HCT116 (cell line): ENCODE measurements around the gene NOC2L. TPM values are rescaled to one million over a fixed set of nuclear protein-coding genes. Genes with fewer than 3 reads are reported as not detected.

Source experiments
- ATAC-seq: fragments of 200-7000 bp; cut with Tn5 transposase; 2 replicates; pipeline ENCODE4 v1.9.1; 2020; ENCODE audit warnings: mild to moderate bottlenecking, moderate library complexity
- BruUV-seq: library from RNA; stranded (reverse); fragments of 400-500 nt; replicated peaks from 2 replicates; lab custom pipeline; 2021; lab: Mats Ljungman, UMichigan
- CTCF ChIA-PET: fragments of 300-600 bp; sonication (Branson Sonifier 250); formaldehyde crosslinking; loops from one replicate; lab custom pipeline; 2021; ENCODE audit warnings: antibody characterized with exemption; lab: Charles Lee
- POLR2A ChIA-PET: fragments of 300-600, 350-600 bp; sonication (Branson Sonifier 250); formaldehyde crosslinking; loops from one replicate; lab custom pipeline; 2021; ENCODE audit warnings: antibody characterized with exemption; lab: Charles Lee
- RAD21 ChIA-PET, 2 experiments: fragments of 300-600 bp; sonication (Branson Sonifier 250); formaldehyde crosslinking; loops; one replicate each; lab custom pipeline; 2023; ENCODE audit warnings: low total read pairs in 2 of 2; ENCODE audit not compliant: uncharacterized antibody in 2 of 2, unreplicated experiment in 2 of 2, low non-redundant PET in 1 of 2; lab: Charles Lee
- DNase-seq: peaks from one replicate; pipeline ENCODE4 v3.0.0-alpha.2; 2010; ENCODE audit warnings: low read depth, low spot score
- H2AFZ ChIP-seq: fragments of 200-600 bp; shearing (Covaris generic), sonication (generic); 2 replicates; pipeline ENCODE4 v1.6.1; 2017; ENCODE audit warnings: low read depth, mixed run types, mixed read lengths, antibody characterized with exemption, low read length; ENCODE audit not compliant: poor library complexity, severe bottlenecking
- H3K27ac ChIP-seq: 2 replicates; pipeline ENCODE4 v1.5.1; 2012; ENCODE audit warnings: low read depth, low read length
- H3K27me3 ChIP-seq: fragments of 200-600 bp; sonication (generic); 2 replicates; pipeline ENCODE4 v1.6.1; 2016; ENCODE audit warnings: mixed run types, low read length, mixed read lengths; ENCODE audit not compliant: insufficient read depth
- H3K36me3 ChIP-seq, 2 experiments: fragments of 200-500 bp in 1 of 2; fragments of 200-600 bp in 1 of 2; sonication (Bioruptor generic) in 1 of 2; sonication (generic) in 1 of 2; 2 replicates each; pipeline versions ENCODE4 v1.5.1 to v1.6.1; 2014 to 2016; ENCODE audit warnings: low read length in 2 of 2, inconsistent platforms in 1 of 2, mixed read lengths in 1 of 2, mixed run types in 1 of 2; ENCODE audit not compliant: insufficient read depth in 2 of 2, control insufficient read depth in 1 of 2
- H3K4me1 ChIP-seq, 2 experiments: fragments of 200-600 bp in 1 of 2; sonication (generic) in 1 of 2; 2 replicates each; pipeline versions ENCODE4 v1.5.1 to v1.6.1; 2012 to 2017; ENCODE audit warnings: low read length in 2 of 2, inconsistent platforms in 1 of 2, mild to moderate bottlenecking in 1 of 2, mixed read lengths in 1 of 2, mixed run types in 1 of 2, moderate library complexity in 1 of 2; ENCODE audit not compliant: insufficient read depth in 2 of 2, control insufficient read depth in 1 of 2
- H3K4me2 ChIP-seq: fragments of 200-600 bp; sonication (generic); 2 replicates; pipeline ENCODE4 v1.6.1; 2017; ENCODE audit warnings: mixed run types, low read length, mixed read lengths
- H3K4me3 ChIP-seq, 2 experiments: fragments of 200-600 bp in 1 of 2; sonication (generic) in 1 of 2; replicated peaks in 1 of 2; 2 replicates each; pipeline ENCODE4 v1.5.1; 2011 to 2016; ENCODE audit warnings: low read length in 2 of 2, control low read depth in 1 of 2, low read depth in 1 of 2, mild to moderate bottlenecking in 1 of 2, mixed read lengths in 1 of 2, mixed run types in 1 of 2
- H3K79me2 ChIP-seq: fragments of 200-600 bp; sonication (generic); 2 replicates; pipeline ENCODE4 v1.6.1; 2017; ENCODE audit warnings: mild to moderate bottlenecking, mixed run types, low read length, moderate library complexity, mixed read lengths; ENCODE audit not compliant: insufficient read depth
- H3K9ac ChIP-seq: fragments of 200-600 bp; sonication (generic); 2 replicates; pipeline ENCODE4 v1.6.1; 2016; ENCODE audit warnings: low read length, mixed read lengths
- H3K9me2 ChIP-seq: fragments of 200-600 bp; sonication (generic), shearing (Covaris generic); 2 replicates; pipeline ENCODE4 v1.6.1; 2017; ENCODE audit warnings: mixed run types, mild to moderate bottlenecking, moderate library complexity; ENCODE audit not compliant: insufficient read depth
- H3K9me3 ChIP-seq, 2 experiments: fragments of 200-500 bp in 1 of 2; fragments of 200-600 bp in 1 of 2; sonication (Bioruptor generic) in 1 of 2; sonication (generic) in 1 of 2; 2 replicates each; pipeline ENCODE4 v1.6.1; 2014 to 2017; ENCODE audit warnings: low read length in 2 of 2, mixed read lengths in 2 of 2, inconsistent platforms in 1 of 2, low read depth in 1 of 2, mild to moderate bottlenecking in 1 of 2, mixed run types in 1 of 2, moderate library complexity in 1 of 2; ENCODE audit not compliant: control insufficient read depth in 1 of 2, insufficient read depth in 1 of 2
- H4K20me1 ChIP-seq: fragments of 200-600 bp; sonication (generic), shearing (Covaris generic); 2 replicates; pipeline ENCODE4 v1.6.1; 2017; ENCODE audit warnings: mixed run types, mild to moderate bottlenecking, moderate library complexity; ENCODE audit not compliant: insufficient read depth
- CEBPB ChIP-seq: IDR thresholded peaks from 2 replicates; pipeline ENCODE4 v1.6.1; 2012; ENCODE audit warnings: low read depth
- EGR1 ChIP-seq: IDR thresholded peaks from 2 replicates; pipeline ENCODE4 v1.6.1; 2012; ENCODE audit warnings: low read depth
- ELF1 ChIP-seq: IDR thresholded peaks from 2 replicates; pipeline ENCODE4 v1.6.1; 2012; ENCODE audit warnings: low read depth, borderline replicate concordance
- EZH2 ChIP-seq: fragments of 200-600 bp; sonication (generic); IDR thresholded peaks from 2 replicates; pipeline ENCODE4 v1.6.1; 2017; ENCODE audit warnings: antibody characterized with exemption, mixed run types
- EZH2phosphoT487 ChIP-seq: fragments of 200-600 bp; IDR thresholded peaks from 2 replicates; pipeline ENCODE4 v1.6.1; 2018; ENCODE audit warnings: antibody characterized with exemption, borderline replicate concordance
- FOSL1 ChIP-seq: IDR thresholded peaks from 2 replicates; pipeline ENCODE4 v1.6.1; 2012; ENCODE audit warnings: low read depth
- POLR2AphosphoS5 ChIP-seq: IDR thresholded peaks from 2 replicates; pipeline ENCODE4 v1.6.1; 2011; ENCODE audit warnings: mild to moderate bottlenecking, low read depth, low read length, moderate library complexity
- RAD21 ChIP-seq: IDR thresholded peaks from 2 replicates; pipeline ENCODE4 v1.6.1; 2012; ENCODE audit warnings: low read depth, mild to moderate bottlenecking
- SRF ChIP-seq: IDR thresholded peaks from 2 replicates; pipeline ENCODE4 v1.6.1; 2012; ENCODE audit warnings: low read depth
- YY1 ChIP-seq: IDR thresholded peaks from 2 replicates; pipeline ENCODE4 v1.6.1; 2011; ENCODE audit warnings: low read length, low read depth, moderate library complexity, mild to moderate bottlenecking; ENCODE audit not compliant: insufficient replicate concordance; ENCODE audit errors: extremely low read depth
- intact Hi-C: fragments of 100-400 bp; cut with micrococcal nuclease; formaldehyde crosslinking; loops from 2 replicates; pipeline ENCODE4 v1.10.0; 2022
- total RNA-seq: library from RNA; stranded (reverse); gene quantifications from one replicate; pipeline ENCODE4 v1.2.1, GENCODE V29; 2021; ENCODE audit not compliant: unreplicated experiment
- TF ChIP-seq, protein P1 (sequence below): IDR thresholded peaks from 2 replicates; pipeline ENCODE4 v1.6.1; 2011; ENCODE audit warnings: mild to moderate bottlenecking, low read length, moderate library complexity; ENCODE audit not compliant: insufficient replicate concordance; ENCODE audit errors: extremely low read depth
- TF ChIP-seq, protein P2 (sequence below), 3 experiments: fragments of 200-600 bp in 1 of 3; sonication (generic) in 1 of 3; IDR thresholded peaks in 2 of 3; conservative IDR thresholded peaks in 1 of 3; 2 replicates each; pipeline ENCODE4 v1.5.1; 2012 to 2017; ENCODE audit warnings: low read depth in 2 of 3, low read length in 2 of 3, antibody characterized with exemption in 1 of 3, borderline replicate concordance in 1 of 3, control low read depth in 1 of 3, mild to moderate bottlenecking in 1 of 3, mixed read lengths in 1 of 3, mixed run types in 1 of 3, moderate library complexity in 1 of 3; ENCODE audit not compliant: insufficient read depth in 1 of 3

Gene NOC2L
- total RNA-seq, 1 experiment from 2014 or later: 260 TPM

DNA sequence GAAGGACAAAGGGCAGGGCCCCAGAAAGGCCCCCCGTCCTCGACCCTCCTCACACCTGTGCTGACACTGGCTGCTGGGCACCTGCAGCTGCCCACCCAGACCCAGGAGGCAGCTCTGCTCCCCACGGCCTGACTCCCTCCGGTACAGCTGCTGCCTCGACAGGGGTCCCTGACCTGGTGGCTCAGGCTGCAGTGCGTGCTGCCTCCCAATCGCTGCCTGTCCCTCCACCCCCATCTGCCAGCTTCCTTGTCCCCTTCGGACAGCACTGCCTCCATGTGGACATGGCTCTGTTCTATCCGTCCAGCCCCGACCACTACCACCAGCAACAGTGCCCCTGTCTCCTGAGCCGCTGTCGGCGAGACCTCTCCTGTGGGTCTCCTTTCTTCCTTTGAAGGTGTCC, 4.1 kb downstream of the NOC2L start:
- no peak overlapping the region for H3K27ac ChIP-seq
- CTCF ChIA-PET: no interaction called here
- H3K9me3 ChIP-seq: no peaks in the 10 kb centered on the region
- no peaks in the 10 kb centered on the region for H3K9me2 ChIP-seq
- RAD21 ChIA-PET: interaction anchor here in 1 of 2 experiments (0.8 kb wide), 1 partner anchor 8 kb away, joined by 3 read pairs; no protein-coding TSS in a partner anchor
- BruUV-seq: no TSS peak
- H4K20me1 ChIP-seq: no peaks in the 10 kb centered on the region; the same call in 1 of the 2 replicates
- H3K27me3 ChIP-seq: no peaks in the 10 kb centered on the region
- peaks cover 31 to 62% of the 10 kb centered on the region in 2 experiments for H3K36me3 ChIP-seq
- ATAC-seq (no peak), DNase-seq (no peak)
- peaks cover 6 to 9% of the 10 kb centered on the region in 2 experiments for H3K4me1 ChIP-seq
- no peak overlapping the region for H3K9ac ChIP-seq
- POLR2A ChIA-PET: no interaction called here
- no peak overlapping the region for H2AFZ ChIP-seq
- no peak overlapping the region for H3K4me2 ChIP-seq
- H3K4me3 ChIP-seq: no peak overlapping the region
- intact Hi-C loops: no loop called here
- no peak for TF ChIP-seq EZH2
- TF ChIP-seq EGR1: no peak
- TF ChIP-seq EZH2phosphoT487: no peak
- TF ChIP-seq SRF: no peak
- H3K79me2 ChIP-seq: peaks cover 60% of the 10 kb centered on the region

DNA sequence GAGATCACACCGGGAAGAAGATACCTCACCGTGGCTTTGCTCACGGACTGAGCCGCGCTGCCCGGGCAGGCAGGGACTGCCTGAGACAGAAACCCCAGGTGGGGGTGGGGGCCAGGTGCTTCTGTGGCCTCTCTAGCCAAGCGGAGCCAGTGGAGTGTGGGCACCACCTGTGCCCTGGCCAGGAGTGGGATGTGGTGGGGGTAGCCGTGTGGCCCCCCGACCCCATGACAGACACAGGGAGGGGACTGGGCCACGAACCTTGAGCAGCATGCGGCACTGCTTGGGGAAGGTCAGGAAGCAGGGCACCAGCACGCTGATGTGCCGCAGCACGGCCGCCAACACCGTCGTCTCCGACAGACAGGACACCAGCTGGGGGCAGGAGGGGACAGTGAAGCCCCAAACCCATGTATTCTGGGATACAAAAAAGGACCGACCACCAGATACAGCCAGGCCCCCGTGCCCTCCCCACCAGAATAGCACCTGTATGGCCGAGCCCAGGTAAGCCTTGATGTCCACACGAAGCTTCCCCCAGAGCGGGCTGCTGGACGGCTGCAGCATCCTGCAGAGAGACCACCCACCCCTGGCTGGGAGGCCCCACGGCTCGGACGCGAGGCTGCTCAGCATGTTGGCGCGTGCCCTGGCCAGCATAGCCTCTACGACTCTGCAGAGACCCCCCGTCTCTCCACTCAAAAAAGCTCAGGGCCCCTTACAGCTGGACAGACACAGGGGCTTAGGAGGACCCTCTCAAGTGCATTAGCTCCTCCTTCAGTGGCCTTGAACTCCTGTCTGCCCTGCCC, 5.3 kb downstream of the NOC2L start:
- peaks cover 6 to 9% of the 10 kb centered on the region in 2 experiments for H3K4me1 ChIP-seq
- intact Hi-C loops: no loop called here
- H3K27ac ChIP-seq: no peak overlapping the region
- H3K9me2 ChIP-seq: no peaks in the 10 kb centered on the region
- no peak overlapping the region for H3K4me2 ChIP-seq
- H3K9ac ChIP-seq: no peak overlapping the region
- ATAC-seq: no peak
- TF ChIP-seq YY1: no peak
- TF ChIP-seq POLR2AphosphoS5: no peak
- TF ChIP-seq EGR1: no peak
- TF ChIP-seq SRF: no peak
- TF ChIP-seq RAD21: no peak
- TF ChIP-seq, protein P1, sequence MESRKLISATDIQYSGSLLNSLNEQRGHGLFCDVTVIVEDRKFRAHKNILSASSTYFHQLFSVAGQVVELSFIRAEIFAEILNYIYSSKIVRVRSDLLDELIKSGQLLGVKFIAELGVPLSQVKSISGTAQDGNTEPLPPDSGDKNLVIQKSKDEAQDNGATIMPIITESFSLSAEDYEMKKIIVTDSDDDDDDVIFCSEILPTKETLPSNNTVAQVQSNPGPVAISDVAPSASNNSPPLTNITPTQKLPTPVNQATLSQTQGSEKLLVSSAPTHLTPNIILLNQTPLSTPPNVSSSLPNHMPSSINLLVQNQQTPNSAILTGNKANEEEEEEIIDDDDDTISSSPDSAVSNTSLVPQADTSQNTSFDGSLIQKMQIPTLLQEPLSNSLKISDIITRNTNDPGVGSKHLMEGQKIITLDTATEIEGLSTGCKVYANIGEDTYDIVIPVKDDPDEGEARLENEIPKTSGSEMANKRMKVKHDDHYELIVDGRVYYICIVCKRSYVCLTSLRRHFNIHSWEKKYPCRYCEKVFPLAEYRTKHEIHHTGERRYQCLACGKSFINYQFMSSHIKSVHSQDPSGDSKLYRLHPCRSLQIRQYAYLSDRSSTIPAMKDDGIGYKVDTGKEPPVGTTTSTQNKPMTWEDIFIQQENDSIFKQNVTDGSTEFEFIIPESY: no peak
- TF ChIP-seq EZH2phosphoT487: no peak
- TF ChIP-seq ELF1: no peak
- no peak for TF ChIP-seq FOSL1
- TF ChIP-seq CEBPB: no peak
- TF ChIP-seq, protein P2, sequence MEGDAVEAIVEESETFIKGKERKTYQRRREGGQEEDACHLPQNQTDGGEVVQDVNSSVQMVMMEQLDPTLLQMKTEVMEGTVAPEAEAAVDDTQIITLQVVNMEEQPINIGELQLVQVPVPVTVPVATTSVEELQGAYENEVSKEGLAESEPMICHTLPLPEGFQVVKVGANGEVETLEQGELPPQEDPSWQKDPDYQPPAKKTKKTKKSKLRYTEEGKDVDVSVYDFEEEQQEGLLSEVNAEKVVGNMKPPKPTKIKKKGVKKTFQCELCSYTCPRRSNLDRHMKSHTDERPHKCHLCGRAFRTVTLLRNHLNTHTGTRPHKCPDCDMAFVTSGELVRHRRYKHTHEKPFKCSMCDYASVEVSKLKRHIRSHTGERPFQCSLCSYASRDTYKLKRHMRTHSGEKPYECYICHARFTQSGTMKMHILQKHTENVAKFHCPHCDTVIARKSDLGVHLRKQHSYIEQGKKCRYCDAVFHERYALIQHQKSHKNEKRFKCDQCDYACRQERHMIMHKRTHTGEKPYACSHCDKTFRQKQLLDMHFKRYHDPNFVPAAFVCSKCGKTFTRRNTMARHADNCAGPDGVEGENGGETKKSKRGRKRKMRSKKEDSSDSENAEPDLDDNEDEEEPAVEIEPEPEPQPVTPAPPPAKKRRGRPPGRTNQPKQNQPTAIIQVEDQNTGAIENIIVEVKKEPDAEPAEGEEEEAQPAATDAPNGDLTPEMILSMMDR (IDR thresholded peaks at IDR 0.05 in 2 of 3, conservative IDR thresholded peaks at IDR 0.05 in 1 of 3; ENCODE audit: borderline replicate concordance in 1 of 3, insufficient read depth in 1 of 3, low read depth in 2 of 3, low read length in 2 of 3): no peak
- H3K9me3 ChIP-seq: no peaks in the 10 kb centered on the region
- no peak overlapping the region for H3K4me3 ChIP-seq
- BruUV-seq: no TSS peak
- ChIA-PET RAD21 (no interaction called here), POLR2A (no interaction called here), CTCF (no interaction called here)
- H2AFZ ChIP-seq: no peak overlapping the region
- H3K79me2 ChIP-seq: peaks cover 60% of the 10 kb centered on the region
- no peaks in the 10 kb centered on the region for H3K27me3 ChIP-seq
- no peaks in the 10 kb centered on the region; the same call in 1 of the 2 replicates for H4K20me1 ChIP-seq
- H3K36me3 ChIP-seq: peaks cover 40 to 74% of the 10 kb centered on the region in 2 experiments
- no peak for DNase-seq
